Right cardiac atrium (tissue), 5 donors: ENCODE data around the gene PLSCR2. TPM values are rescaled to one million over a fixed set of nuclear protein-coding genes. Genes with fewer than 3 reads are reported as not detected.
"Not testable (repeated sequence)": the region's sequence is repeated elsewhere in the genome, so short reads cannot be mapped to it uniquely, and the experiment has no call there.

Experiments
- ATAC-seq, 2 donors: fragments of 200-7000 bp; cut with Tn5 transposase; one replicate each; pipeline versions ENCODE4 v1.8.0 to v1.9.1; 2020; ENCODE audit warnings: moderate library complexity in 2 of 2, mild to moderate bottlenecking in 1 of 2
- DNase-seq, 3 donors: peaks; one replicate each; pipeline ENCODE4 v3.0.0-alpha.2; 2020
- H3K27ac ChIP-seq: one replicate; pipeline ENCODE4 v1.5.1; 2013; ENCODE audit warnings: mild to moderate bottlenecking, low read length, control low read depth, moderate library complexity
- H3K27me3 ChIP-seq: one replicate; pipeline ENCODE4 v1.6.1; 2013; ENCODE audit not compliant: control insufficient read depth, insufficient read depth
- H3K4me1 ChIP-seq: one replicate; pipeline ENCODE4 v1.6.1; 2013; ENCODE audit warnings: low read length; ENCODE audit not compliant: control insufficient read depth, insufficient read depth
- H3K4me3 ChIP-seq: one replicate; pipeline ENCODE4 v1.5.1; 2013; ENCODE audit warnings: low read length, control low read depth
- H3K9me3 ChIP-seq: one replicate; pipeline ENCODE4 v1.6.1; 2013; ENCODE audit warnings: low read length; ENCODE audit not compliant: control insufficient read depth
- WGBS: extraction: QIAGEN DNeasy Blood & Tissue Kit; methylation state at CpG from one replicate; pipeline ENCODE4 v1.1.7; 2013; 5-methylcytosine and 5-hydroxymethylcytosine counted together
- intact Hi-C, 4 donors: fragments of 100-400 bp; cut with DNase I; formaldehyde crosslinking; loops; one replicate each; pipeline versions ENCODE4 v1.11.0 to v1.14.0; 2022 to 2023
- polyA plus RNA-seq: library from polyadenylated mRNA; stranded (reverse); fragments of 200-250 nt; gene quantifications from one replicate; pipeline ENCODE4 v1.2.3, GENCODE V29; 2013
- total RNA-seq, 4 donors: library from RNA; stranded (reverse); fragmentation: NEBNext Ultra II Directional; extraction: Animal tissue kit (Norgen Biotek cat#: 25700); gene quantifications; one replicate each; pipeline ENCODE4 v1.2.1, GENCODE V29; 2021
- donor health status: healthy with polysubstance abuse.
- donor health status: DM: no; HTN: yes; CAD: no.
- donor health status: DM: no; HTN: no; CAD: no.
- donor health status: DM: no; HTN: yes; CAD: no; lungs with severe emphysema.
- donor health status: DM: yes; HTN: yes; CAD: no.

Gene PLSCR2
- total and polyA plus RNA-seq, 5 donors: 0.23 TPM; not detected in 4

DNA sequence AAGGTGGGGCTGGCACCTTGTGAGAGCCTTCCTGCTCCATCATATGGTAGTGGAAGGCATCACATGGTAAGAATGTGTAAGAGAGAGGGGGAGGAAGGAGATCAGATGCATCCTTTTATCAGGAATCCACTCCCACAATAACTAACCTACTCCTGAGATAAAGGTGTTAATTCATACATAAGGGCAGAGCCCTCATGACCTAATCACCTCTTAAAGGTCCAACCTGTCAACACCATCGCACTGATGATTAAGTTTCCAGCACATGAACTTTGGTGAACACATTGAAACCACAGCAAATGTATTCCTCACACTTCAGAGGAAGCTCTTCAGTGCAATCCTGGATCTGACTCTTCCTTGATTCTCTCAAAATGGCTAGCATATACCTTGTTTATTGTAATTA lies 55.4 kb downstream of the PLSCR2 start:
- ATAC-seq (no peak), DNase-seq (no peak)
- Histone ChIP-seq H3K4me1 (no peaks in the 10 kb centered on the region), H3K4me3 (no peak overlapping the region), H3K27me3 (no peaks in the 10 kb centered on the region), H3K9me3 (peaks cover 3% of the 10 kb centered on the region), H3K27ac (no peak overlapping the region)
- WGBS: 29% methylated on average over 1 of the region's 1 CpG
- intact Hi-C loops: no loop called here

DNA sequence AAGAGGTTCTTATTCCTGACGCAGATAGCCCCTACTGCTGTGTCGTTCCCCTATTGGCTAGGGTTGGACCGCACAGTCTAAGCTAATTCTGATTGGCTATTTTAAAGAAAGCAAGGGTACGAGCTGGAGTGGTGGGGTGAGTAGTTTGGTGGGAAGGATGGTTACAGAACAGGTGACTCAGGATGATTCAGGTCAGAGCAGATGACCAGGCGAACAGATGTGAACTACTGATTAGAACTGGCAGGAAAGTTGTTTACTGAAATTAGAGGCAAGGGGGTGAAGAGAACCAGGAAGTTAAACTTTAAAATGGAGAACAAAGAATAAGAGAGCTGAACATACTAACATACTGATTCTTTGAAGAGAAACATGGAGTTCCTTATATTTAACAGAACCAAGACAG lies 56.6 kb downstream of the PLSCR2 start:
- intact Hi-C loops, H3K4me1 ChIP-seq, ATAC-seq, DNase-seq, H3K9me3 ChIP-seq, H3K4me3 ChIP-seq, H3K27ac ChIP-seq, H3K27me3 ChIP-seq: not testable (repeated sequence)
- 95% methylated on average over 5 of the region's 5 CpGs for WGBS

DNA sequence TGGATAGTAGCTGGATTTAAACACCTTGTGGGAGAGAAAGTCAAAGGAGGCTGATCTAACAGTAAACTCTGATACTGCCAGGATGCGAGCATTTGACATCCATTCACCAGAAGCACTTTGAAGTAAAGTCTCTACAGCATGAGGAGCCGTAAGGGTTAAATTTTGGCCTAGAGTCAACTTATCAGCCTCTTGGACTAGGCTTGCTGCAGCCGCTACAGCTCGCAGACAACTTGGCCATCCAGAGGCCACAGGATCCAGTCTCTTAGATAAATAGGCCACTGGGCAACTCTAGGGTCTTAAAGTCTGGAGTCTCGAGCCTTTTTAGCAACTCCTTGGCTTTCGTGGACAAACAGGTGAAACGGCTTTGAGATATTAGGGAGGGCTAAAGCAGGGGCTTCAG lies 61.4 kb downstream of the PLSCR2 start:
- Histone ChIP-seq H3K27ac (no peak overlapping the region), H3K4me1 (no peaks in the 10 kb centered on the region), H3K4me3 (no peak overlapping the region), H3K9me3 (peaks cover 3% of the 10 kb centered on the region), H3K27me3 (no peaks in the 10 kb centered on the region)
- intact Hi-C loops: no loop called here
- ATAC-seq (no peak), DNase-seq (peak in 1 of 3 donors; percentile 32)
- WGBS: 43% methylated on average over 7 of the region's 7 CpGs

DNA sequence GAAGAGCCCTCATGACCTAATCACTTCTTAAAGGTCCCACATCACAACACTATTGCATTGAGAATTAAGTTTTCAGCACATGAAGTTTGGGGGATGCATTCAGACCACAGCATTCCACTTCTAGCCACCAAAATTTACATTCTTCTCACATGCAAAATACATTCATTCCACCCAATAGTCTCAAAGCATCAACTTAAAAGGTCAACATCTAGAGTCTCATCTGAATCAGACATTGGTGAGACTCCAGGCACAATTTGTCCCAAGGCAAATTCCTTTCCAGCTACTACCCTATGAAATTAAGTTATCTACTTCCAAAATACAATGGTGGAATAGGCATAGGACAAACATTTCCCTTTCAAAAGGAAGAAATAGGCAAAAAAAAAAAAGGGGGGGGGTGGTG lies 64.9 kb downstream of the PLSCR2 start:
- H3K4me3 ChIP-seq: no peak overlapping the region
- no peaks in the 10 kb centered on the region for H3K27me3 ChIP-seq
- intact Hi-C loops: no loop called here
- DNase-seq (no peak), ATAC-seq (no peak)
- no peaks in the 10 kb centered on the region for H3K4me1 ChIP-seq
- H3K27ac ChIP-seq: no peak overlapping the region
- H3K9me3 ChIP-seq: no peaks in the 10 kb centered on the region

DNA sequence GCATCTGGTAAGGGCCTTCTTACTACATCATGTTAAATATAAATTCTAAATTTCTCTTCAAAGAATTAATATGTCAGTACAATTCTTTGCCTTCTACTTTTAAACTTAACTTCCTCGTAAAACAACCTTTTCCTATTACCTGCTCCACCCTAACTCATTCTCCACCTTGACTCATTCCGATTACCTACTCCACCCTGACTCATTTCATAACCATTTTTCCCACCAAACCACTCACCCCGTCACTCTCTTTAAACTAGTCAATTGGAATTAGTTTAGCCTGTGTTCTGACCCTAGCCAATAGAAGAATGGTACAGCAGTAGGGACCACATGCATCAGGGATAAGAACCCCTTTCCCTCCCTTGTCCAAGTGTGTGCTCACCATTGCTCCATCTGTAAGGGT lies 65.6 kb downstream of the PLSCR2 start:
- Histone ChIP-seq H3K4me1 (no peaks in the 10 kb centered on the region), H3K27me3 (no peaks in the 10 kb centered on the region), H3K4me3 (no peak overlapping the region), H3K27ac (no peak overlapping the region), H3K9me3 (no peaks in the 10 kb centered on the region)
- WGBS: 94% methylated on average over 3 of the region's 3 CpGs
- ATAC-seq: no peak
- DNase-seq: no peak
- intact Hi-C loops: no loop called here

DNA sequence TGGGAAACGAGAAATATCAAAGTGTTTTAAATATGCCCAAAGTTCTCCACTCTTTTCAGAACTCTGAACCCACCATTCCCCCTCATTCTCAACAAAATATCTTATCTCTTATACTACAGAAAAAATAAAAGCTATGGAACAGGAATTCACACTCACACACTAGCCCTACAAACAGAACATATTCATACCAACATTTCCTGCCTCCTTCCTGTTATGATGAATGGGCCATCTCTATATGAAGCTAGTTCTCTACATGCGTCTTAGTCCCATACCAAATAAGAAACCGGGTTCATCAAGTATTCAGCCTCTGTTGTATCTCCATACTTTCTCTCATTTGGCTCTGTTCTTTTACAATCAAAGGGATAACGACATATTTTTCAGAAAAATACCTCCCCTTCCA lies 72.6 kb downstream of the PLSCR2 start:
- no peak overlapping the region for H3K27ac ChIP-seq
- ATAC-seq (no peak), DNase-seq (no peak)
- H3K4me1 ChIP-seq: no peaks in the 10 kb centered on the region
- intact Hi-C loops: no loop called here
- no peaks in the 10 kb centered on the region for H3K9me3 ChIP-seq
- WGBS: 76% methylated on average over 4 of the region's 4 CpGs
- no peaks in the 10 kb centered on the region for H3K27me3 ChIP-seq
- no peak overlapping the region for H3K4me3 ChIP-seq

DNA sequence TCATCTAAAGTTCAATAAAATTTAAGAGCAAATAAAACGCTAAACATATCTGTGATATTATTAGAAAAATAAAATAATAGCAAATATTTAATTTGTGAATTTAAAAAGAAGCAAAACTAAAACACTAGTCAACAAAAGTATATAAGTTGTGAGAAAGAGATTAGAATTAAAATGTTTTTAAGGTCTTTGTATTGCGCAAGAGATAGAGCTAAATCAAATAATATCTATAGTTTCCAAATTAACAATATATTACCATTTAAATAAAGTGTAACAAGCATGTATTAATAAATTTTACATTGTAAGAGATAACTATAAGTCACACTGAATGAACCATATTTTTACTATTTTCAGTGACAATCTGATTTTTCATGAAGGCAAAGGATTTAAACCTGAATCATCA lies 74.2 kb downstream of the PLSCR2 start:
- peaks cover 2% of the 10 kb centered on the region for H3K4me1 ChIP-seq
- H3K27ac ChIP-seq: no peak overlapping the region
- no peaks in the 10 kb centered on the region for H3K9me3 ChIP-seq
- no peaks in the 10 kb centered on the region for H3K27me3 ChIP-seq
- DNase-seq (no peak), ATAC-seq (no peak)
- intact Hi-C loops: no loop called here
- 95% methylated on average over 2 of the region's 2 CpGs for WGBS
- no peak overlapping the region for H3K4me3 ChIP-seq

DNA sequence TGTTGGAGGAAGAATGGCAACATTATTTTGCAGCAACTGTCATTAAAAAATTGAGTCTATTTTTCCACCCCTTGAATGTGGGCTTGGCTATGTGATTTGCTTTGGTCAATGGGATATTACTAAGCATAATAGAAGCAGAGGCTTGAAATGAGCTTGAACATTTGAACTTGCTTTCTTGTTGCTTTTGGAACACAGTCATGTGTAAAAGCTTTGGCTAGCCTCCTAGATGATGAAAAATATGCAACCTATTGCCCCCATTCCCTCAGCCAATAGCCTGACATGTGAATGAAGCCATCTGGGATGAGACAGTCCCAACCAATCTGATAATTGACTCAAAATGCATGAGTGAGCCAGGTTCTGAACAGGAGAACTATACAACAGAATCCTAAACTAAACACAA lies 78.4 kb downstream of the PLSCR2 start:
- intact Hi-C loops: no loop called here
- ATAC-seq: peak; percentile 81 to 95

DNA sequence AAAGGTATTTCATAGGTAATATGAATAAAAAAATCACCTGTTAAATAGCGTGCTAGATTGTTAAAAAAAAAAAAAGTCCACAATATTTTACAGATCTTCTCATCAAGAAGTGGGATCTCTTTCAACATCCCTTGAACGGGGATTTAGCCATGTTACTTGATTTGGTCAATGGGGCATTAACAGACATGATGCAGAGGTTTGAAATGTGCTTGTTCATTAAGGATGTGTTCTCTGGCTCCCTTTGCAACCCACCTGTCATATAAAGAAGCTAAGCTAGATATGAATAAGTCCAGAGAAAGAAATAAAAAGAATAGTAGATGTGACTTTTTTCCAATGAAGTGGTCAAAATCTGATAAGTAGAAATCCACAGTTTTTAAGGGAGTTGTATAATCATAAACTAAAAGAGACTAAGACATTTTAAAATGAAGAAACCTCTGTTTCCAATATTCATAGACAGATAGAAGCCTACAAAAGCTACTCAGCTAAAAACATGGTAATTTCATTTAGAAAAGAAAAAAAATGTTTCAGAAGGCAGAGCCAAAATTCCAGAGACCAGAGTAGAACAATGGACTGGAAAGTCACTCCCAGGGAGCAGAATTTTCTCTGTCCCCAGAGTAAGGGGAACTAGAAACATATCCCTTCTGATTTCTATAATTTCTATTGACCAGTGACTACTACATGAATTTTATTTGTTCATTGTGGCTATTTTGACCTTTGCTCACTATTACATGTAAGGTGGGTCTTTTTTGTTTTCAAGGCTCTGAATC lies 79.2 kb downstream of the PLSCR2 start:
- no peaks in the 10 kb centered on the region for H3K9me3 ChIP-seq
- DNase-seq (no peak), ATAC-seq (peak in 1 of 2 donors; percentile 62)
- no peak overlapping the region for H3K27ac ChIP-seq
- 47% methylated on average over 2 of the region's 2 CpGs for WGBS
- no peaks in the 10 kb centered on the region for H3K27me3 ChIP-seq
- intact Hi-C loops: no loop called here
- H3K4me1 ChIP-seq: peaks cover 2% of the 10 kb centered on the region
- no peak overlapping the region for H3K4me3 ChIP-seq

More for the DNA sequence above, 78.4 kb downstream of the PLSCR2 start:
- no peak overlapping the region for H3K27ac ChIP-seq
- no peak overlapping the region for H3K4me3 ChIP-seq
- no peaks in the 10 kb centered on the region for H3K9me3 ChIP-seq
- H3K4me1 ChIP-seq: peaks cover 2% of the 10 kb centered on the region
- H3K27me3 ChIP-seq: no peaks in the 10 kb centered on the region
- DNase-seq: peak in 1 of 3 donors; percentile 46

DNA sequence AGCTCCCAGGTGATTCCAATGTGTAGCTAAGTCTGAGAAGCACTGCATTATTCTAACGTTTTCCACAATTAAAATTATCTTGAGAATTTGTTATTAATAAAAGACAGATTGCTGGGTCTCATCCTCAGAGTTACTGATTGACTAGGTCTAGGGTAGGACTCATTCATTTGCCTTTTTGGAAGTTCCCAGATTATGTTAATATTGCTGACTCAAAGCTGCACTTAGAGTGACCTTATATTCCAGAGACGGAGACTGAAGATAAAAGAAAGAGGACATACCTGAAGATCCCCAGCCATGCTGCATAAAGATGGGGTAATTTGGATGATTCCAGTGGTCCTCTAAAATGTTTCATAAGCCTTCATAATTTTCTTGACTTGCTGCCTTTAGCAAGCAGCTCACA lies 81.8 kb downstream of the PLSCR2 start:
- H3K27ac ChIP-seq: no peak overlapping the region
- WGBS: 59% methylated on average over 2 of the region's 2 CpGs
- intact Hi-C loops: no loop called here
- no peaks in the 10 kb centered on the region for H3K27me3 ChIP-seq
- peaks cover 2% of the 10 kb centered on the region for H3K4me1 ChIP-seq
- DNase-seq (no peak), ATAC-seq (no peak)
- no peaks in the 10 kb centered on the region for H3K9me3 ChIP-seq
- no peak overlapping the region for H3K4me3 ChIP-seq

DNA sequence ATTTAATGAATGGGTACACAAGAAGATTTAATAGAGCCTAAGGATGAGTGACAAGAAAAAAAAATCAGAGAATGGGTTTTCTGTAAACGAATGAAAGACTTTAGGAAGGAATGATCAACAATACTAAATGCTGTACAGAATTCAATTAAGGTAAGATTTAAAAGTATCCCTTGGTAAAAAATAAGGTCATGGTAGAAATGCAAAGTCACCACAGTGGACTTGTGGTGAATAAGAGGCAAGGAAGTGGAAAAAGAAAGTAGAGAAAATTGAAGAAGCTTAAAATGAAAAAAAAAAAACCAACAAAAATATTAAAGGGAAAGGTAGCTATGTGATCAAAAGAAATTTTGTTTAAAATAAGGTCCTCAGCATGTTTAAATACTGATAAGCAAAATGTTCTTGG lies 82.4 kb downstream of the PLSCR2 start:
- intact Hi-C loops: no loop called here
- Histone ChIP-seq H3K27me3 (no peaks in the 10 kb centered on the region), H3K27ac (no peak overlapping the region), H3K4me3 (no peak overlapping the region), H3K9me3 (no peaks in the 10 kb centered on the region), H3K4me1 (peaks cover 2% of the 10 kb centered on the region)
- ATAC-seq (no peak), DNase-seq (no peak)
- WGBS: 89% methylated on average over 1 of the region's 1 CpG

DNA sequence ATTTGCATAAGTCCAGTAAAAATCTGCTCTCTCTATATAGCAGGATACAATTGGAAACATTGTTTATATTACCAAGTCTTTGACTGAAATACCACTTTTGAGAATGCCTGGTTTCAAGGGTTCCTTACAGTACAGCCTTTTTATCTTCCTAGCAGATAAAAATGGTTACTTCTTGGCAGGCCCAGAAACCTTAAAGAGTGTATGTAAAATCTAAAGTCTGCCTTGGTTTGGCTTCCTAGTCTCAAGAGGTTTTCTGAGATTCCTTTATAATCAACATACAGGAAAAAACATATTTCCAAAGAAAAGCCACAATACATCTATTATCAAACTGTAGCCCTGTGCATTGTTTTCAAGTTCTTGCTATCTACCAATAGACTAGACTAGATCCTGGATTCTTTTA lies 84.6 kb downstream of the PLSCR2 start:
- Histone ChIP-seq H3K4me3 (no peak overlapping the region), H3K9me3 (no peaks in the 10 kb centered on the region), H3K27ac (no peak overlapping the region), H3K27me3 (no peaks in the 10 kb centered on the region), H3K4me1 (no peaks in the 10 kb centered on the region)
- DNase-seq (no peak), ATAC-seq (no peak)
- intact Hi-C loops: no loop called here
